Kidney epithelial cell (primary cell): ENCODE data around the gene SLIT1. TPM values are rescaled to one million over a fixed set of nuclear protein-coding genes. Genes with fewer than 3 reads are reported as not detected.

Experiments
- DNase-seq: peaks from one replicate; pipeline ENCODE4 v3.0.0-alpha.2; 2010; ENCODE audit warnings: low read depth
- H3K27me3 ChIP-seq: 2 replicates; pipeline ENCODE4 v1.6.0; 2011; ENCODE audit warnings: low read length; ENCODE audit not compliant: control insufficient read depth, insufficient read depth
- H3K36me3 ChIP-seq: 2 replicates; pipeline ENCODE4 v1.5.1; 2011; ENCODE audit warnings: low read length; ENCODE audit not compliant: control insufficient read depth, insufficient read depth
- H3K4me3 ChIP-seq: 2 replicates; pipeline ENCODE4 v1.5.1; 2011; ENCODE audit warnings: low read depth, mild to moderate bottlenecking, control low read depth, low read length
- total RNA-seq: library from RNA; depleted of rRNA; stranded (reverse); fragments of >200 nt; gene quantifications from 2 replicates; pipeline ENCODE4 v1.2.3, GENCODE V29; 2015
- TF ChIP-seq, protein P1 (sequence below): IDR thresholded peaks from 2 replicates; pipeline ENCODE4 v1.5.1; 2011; ENCODE audit warnings: mild to moderate bottlenecking, moderate library complexity, low read length, control low read depth, inconsistent platforms; ENCODE audit not compliant: insufficient read depth, poor library complexity, severe bottlenecking

Gene SLIT1
- total RNA-seq, 1 donor from 2014 or later, result 0.17 TPM

GRCh38 chr10:97048649-97049427, 136.9 kb downstream of the SLIT1 start:
- TF ChIP-seq, protein P1, sequence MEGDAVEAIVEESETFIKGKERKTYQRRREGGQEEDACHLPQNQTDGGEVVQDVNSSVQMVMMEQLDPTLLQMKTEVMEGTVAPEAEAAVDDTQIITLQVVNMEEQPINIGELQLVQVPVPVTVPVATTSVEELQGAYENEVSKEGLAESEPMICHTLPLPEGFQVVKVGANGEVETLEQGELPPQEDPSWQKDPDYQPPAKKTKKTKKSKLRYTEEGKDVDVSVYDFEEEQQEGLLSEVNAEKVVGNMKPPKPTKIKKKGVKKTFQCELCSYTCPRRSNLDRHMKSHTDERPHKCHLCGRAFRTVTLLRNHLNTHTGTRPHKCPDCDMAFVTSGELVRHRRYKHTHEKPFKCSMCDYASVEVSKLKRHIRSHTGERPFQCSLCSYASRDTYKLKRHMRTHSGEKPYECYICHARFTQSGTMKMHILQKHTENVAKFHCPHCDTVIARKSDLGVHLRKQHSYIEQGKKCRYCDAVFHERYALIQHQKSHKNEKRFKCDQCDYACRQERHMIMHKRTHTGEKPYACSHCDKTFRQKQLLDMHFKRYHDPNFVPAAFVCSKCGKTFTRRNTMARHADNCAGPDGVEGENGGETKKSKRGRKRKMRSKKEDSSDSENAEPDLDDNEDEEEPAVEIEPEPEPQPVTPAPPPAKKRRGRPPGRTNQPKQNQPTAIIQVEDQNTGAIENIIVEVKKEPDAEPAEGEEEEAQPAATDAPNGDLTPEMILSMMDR, result no peak
- no peaks in the 10 kb centered on the region for H3K36me3 ChIP-seq
- H3K27me3 ChIP-seq, result peaks cover 9% of the 10 kb centered on the region
- no peak overlapping the region for H3K4me3 ChIP-seq
- no peak for DNase-seq

DNA sequence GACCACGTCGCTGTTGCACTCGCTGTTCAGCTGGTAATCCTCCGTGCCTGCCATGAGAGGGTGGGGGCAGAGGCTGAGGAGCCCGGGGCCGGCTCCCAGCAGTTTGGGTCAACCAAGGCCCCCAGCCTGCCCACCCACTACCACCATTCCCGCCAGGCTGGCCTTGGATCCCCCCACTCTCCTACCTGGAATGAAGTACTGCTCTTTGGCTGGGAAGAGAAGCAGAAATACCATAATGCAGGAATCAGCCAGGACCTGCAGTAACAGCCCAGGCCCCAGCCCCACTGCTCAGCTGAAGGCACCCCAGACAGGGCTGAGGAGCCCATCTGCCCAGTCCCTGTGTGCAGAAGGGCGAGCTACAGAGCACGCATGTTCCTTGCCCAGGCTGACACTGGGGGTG, 138.0 kb downstream of the SLIT1 start:
- TF ChIP-seq, protein P1, result no peak

GRCh38 chr10:97047083-97047736, 138.5 kb downstream of the SLIT1 start:
- no peak for DNase-seq
- H3K4me3 ChIP-seq, result no peak overlapping the region
- TF ChIP-seq, protein P1, result no peak
- H3K27me3 ChIP-seq, result peaks cover 12% of the 10 kb centered on the region
- no peaks in the 10 kb centered on the region for H3K36me3 ChIP-seq

More for the DNA sequence above, 138.0 kb downstream of the SLIT1 start:
- DNase-seq, result no peak
- Histone ChIP-seq H3K4me3 (no peak overlapping the region), H3K27me3 (peaks cover 12% of the 10 kb centered on the region), H3K36me3 (no peaks in the 10 kb centered on the region)

DNA sequence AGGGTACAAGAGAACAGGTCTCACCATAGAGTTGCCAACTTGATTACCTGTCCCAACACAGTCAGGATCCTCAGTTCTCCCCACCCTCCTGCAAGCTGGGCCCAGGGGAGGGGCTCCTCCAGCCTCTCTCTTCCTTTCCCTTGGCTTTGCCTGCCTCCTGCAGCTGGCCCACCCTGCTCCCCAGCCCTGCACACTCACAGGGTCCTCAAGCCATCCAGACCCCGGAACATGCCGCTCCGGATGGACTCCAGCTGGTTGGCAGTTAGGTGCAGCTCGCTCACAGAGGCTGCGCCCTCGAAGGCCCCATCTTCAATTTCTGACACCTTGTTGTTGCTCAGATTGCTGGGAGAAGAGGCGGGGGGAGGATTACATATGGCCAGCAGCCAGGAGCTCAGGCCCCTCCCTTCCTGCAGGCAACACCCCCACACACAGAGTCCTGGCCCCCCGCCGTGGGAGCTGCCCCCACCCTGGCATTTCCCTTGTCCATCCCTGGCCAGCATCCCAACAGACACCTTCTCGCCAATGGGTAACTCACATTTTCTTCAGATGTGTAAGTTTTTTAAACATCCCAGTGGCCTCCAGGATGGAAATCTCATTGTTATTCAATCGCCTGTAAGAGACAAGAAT, 139.2 kb downstream of the SLIT1 start:
- Histone ChIP-seq H3K36me3 (no peaks in the 10 kb centered on the region), H3K4me3 (no peak overlapping the region), H3K27me3 (peaks cover 12% of the 10 kb centered on the region)
- TF ChIP-seq, protein P1, result no peak
- DNase-seq, result no peak

DNA sequence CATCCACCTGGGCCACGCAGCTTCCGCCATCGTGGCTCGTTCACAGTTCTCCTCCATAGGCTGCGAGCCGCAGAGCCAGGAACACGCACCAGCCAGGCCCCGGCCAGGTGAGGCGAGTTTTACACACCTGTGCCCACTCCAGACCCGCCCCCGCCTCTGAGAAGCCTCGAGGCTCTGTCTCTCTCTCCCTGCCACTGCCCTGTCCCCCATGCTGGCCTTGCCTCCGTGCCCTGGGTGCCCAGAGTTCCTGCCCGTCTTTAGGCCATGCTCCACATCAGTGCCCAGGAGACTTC, 142.2 kb downstream of the SLIT1 start:
- DNase-seq, result no peak
- Histone ChIP-seq H3K36me3 (no peaks in the 10 kb centered on the region), H3K27me3 (peaks cover 8% of the 10 kb centered on the region), H3K4me3 (no peak overlapping the region)
- TF ChIP-seq, protein P1, result no peak
